Activated naive CD8-positive, alpha-beta T cell (primary cell): ENCODE data around the gene USH2A.
"Not testable (repeated sequence)": the region's sequence is repeated elsewhere in the genome, so short reads cannot be mapped to it uniquely, and the experiment has no call there.

Source experiments
- H3K27ac Mint-ChIP-seq: one replicate; pipeline ENCODE4 v1.8.0; 2021; ENCODE audit warnings: mixed read lengths
- H3K27me3 Mint-ChIP-seq: one replicate; pipeline ENCODE4 v1.8.0; 2021; ENCODE audit warnings: mixed read lengths
- H3K36me3 Mint-ChIP-seq: one replicate; pipeline ENCODE4 v1.8.0; 2021; ENCODE audit warnings: mixed read lengths
- H3K4me1 Mint-ChIP-seq: one replicate; pipeline ENCODE4 v1.8.0; 2021; ENCODE audit warnings: low read depth, mixed read lengths
- H3K4me3 Mint-ChIP-seq: one replicate; pipeline ENCODE4 v1.8.0; 2021; ENCODE audit warnings: mild to moderate bottlenecking, mixed read lengths
- H3K9me3 Mint-ChIP-seq: one replicate; pipeline ENCODE4 v1.8.0; 2021; ENCODE audit warnings: low read depth, mixed read lengths

Gene USH2A

GRCh38 chr1:216014086-216014485 lies 409.2 kb downstream of the USH2A start:
- H3K27ac Mint-ChIP-seq, result no peak overlapping the region

GRCh38 chr1:216009456-216009855 lies 413.8 kb downstream of the USH2A start:
- not testable (repeated sequence) for H3K36me3 Mint-ChIP-seq, H3K4me1 Mint-ChIP-seq, H3K27me3 Mint-ChIP-seq, H3K4me3 Mint-ChIP-seq, H3K27ac Mint-ChIP-seq, H3K9me3 Mint-ChIP-seq

More at GRCh38 chr1:216014086-216014485, 409.2 kb downstream of the USH2A start:
- H3K4me1 Mint-ChIP-seq, result no peaks in the 10 kb centered on the region
- H3K27me3 Mint-ChIP-seq, result no peaks in the 10 kb centered on the region
- H3K4me3 Mint-ChIP-seq, result no peak overlapping the region
- no peaks in the 10 kb centered on the region for H3K36me3 Mint-ChIP-seq
- H3K9me3 Mint-ChIP-seq, result peaks cover 7% of the 10 kb centered on the region

- Mint-ChIP-seq H3K36me3 (no peaks in the 10 kb centered on the region), H3K4me1 (no peaks in the 10 kb centered on the region), H3K9me3 (peaks cover 5% of the 10 kb centered on the region), H3K4me3 (no peak overlapping the region), H3K27ac (no peak overlapping the region), H3K27me3 (no peaks in the 10 kb centered on the region)
These were observed 417.3 kb downstream of the USH2A start for GRCh38 chr1:216005916-216006315.

GRCh38 chr1:215992620-215993019 lies 430.6 kb downstream of the USH2A start:
- no peaks in the 10 kb centered on the region for H3K36me3 Mint-ChIP-seq
- H3K4me3 Mint-ChIP-seq, result no peak overlapping the region
- no peaks in the 10 kb centered on the region for H3K4me1 Mint-ChIP-seq

GRCh38 chr1:215987092-215987875 lies 436.0 kb downstream of the USH2A start:
- Mint-ChIP-seq H3K9me3 (peaks cover 4% of the 10 kb centered on the region), H3K36me3 (no peaks in the 10 kb centered on the region), H3K27ac (no peak overlapping the region), H3K27me3 (no peaks in the 10 kb centered on the region), H3K4me1 (no peaks in the 10 kb centered on the region), H3K4me3 (no peak overlapping the region)

More at GRCh38 chr1:215992620-215993019, 430.6 kb downstream of the USH2A start:
- Mint-ChIP-seq H3K27me3 (no peaks in the 10 kb centered on the region), H3K27ac (no peak overlapping the region), H3K9me3 (peaks cover 4% of the 10 kb centered on the region)

- no peak overlapping the region for H3K27ac Mint-ChIP-seq
- no peaks in the 10 kb centered on the region for H3K27me3 Mint-ChIP-seq
- H3K4me3 Mint-ChIP-seq, result no peak overlapping the region
- peaks cover 12% of the 10 kb centered on the region for H3K9me3 Mint-ChIP-seq
- no peaks in the 10 kb centered on the region for H3K36me3 Mint-ChIP-seq
- H3K4me1 Mint-ChIP-seq, result no peaks in the 10 kb centered on the region
These were observed 436.8 kb downstream of the USH2A start for GRCh38 chr1:215986401-215986800.

GRCh38 chr1:215983680-215984079 lies 439.6 kb downstream of the USH2A start:
- H3K4me3 Mint-ChIP-seq, result no peak overlapping the region
- no peak overlapping the region for H3K27ac Mint-ChIP-seq
- no peaks in the 10 kb centered on the region for H3K36me3 Mint-ChIP-seq
- no peaks in the 10 kb centered on the region for H3K4me1 Mint-ChIP-seq
- peaks cover 17% of the 10 kb centered on the region for H3K9me3 Mint-ChIP-seq
- H3K27me3 Mint-ChIP-seq, result no peaks in the 10 kb centered on the region

GRCh38 chr1:215971793-215972441 lies 451.3 kb downstream of the USH2A start:
- Mint-ChIP-seq H3K36me3 (no peaks in the 10 kb centered on the region), H3K27ac (no peak overlapping the region), H3K27me3 (no peaks in the 10 kb centered on the region), H3K9me3 (peaks cover 10% of the 10 kb centered on the region), H3K4me3 (no peak overlapping the region), H3K4me1 (no peaks in the 10 kb centered on the region)

GRCh38 chr1:215970406-215970805 lies 452.8 kb downstream of the USH2A start:
- Mint-ChIP-seq H3K27ac (no peak overlapping the region), H3K4me1 (no peaks in the 10 kb centered on the region), H3K36me3 (no peaks in the 10 kb centered on the region), H3K4me3 (no peak overlapping the region), H3K9me3 (peaks cover 3% of the 10 kb centered on the region), H3K27me3 (no peaks in the 10 kb centered on the region)

- H3K27ac Mint-ChIP-seq, result no peak overlapping the region
- no peaks in the 10 kb centered on the region for H3K27me3 Mint-ChIP-seq
- peaks cover 3% of the 10 kb centered on the region for H3K9me3 Mint-ChIP-seq
- no peak overlapping the region for H3K4me3 Mint-ChIP-seq
- no peaks in the 10 kb centered on the region for H3K36me3 Mint-ChIP-seq
- no peaks in the 10 kb centered on the region for H3K4me1 Mint-ChIP-seq
These were observed 459.6 kb downstream of the USH2A start for GRCh38 chr1:215963621-215964020.

GRCh38 chr1:215963040-215963439 lies 460.2 kb downstream of the USH2A start:
- Mint-ChIP-seq H3K27ac (no peak overlapping the region), H3K36me3 (no peaks in the 10 kb centered on the region), H3K4me1 (no peaks in the 10 kb centered on the region), H3K9me3 (peaks cover 3% of the 10 kb centered on the region), H3K4me3 (no peak overlapping the region), H3K27me3 (no peaks in the 10 kb centered on the region)

GRCh38 chr1:215958841-215959240 lies 464.4 kb downstream of the USH2A start:
- Mint-ChIP-seq H3K9me3 (peaks cover 3% of the 10 kb centered on the region), H3K27ac (no peak overlapping the region), H3K36me3 (no peaks in the 10 kb centered on the region), H3K27me3 (no peaks in the 10 kb centered on the region), H3K4me1 (no peaks in the 10 kb centered on the region), H3K4me3 (no peak overlapping the region)

GRCh38 chr1:215957663-215958062 lies 465.6 kb downstream of the USH2A start:
- H3K4me1 Mint-ChIP-seq, result no peaks in the 10 kb centered on the region
- H3K4me3 Mint-ChIP-seq, result no peak overlapping the region
- no peak overlapping the region for H3K27ac Mint-ChIP-seq
- peaks cover 3% of the 10 kb centered on the region for H3K9me3 Mint-ChIP-seq
- no peaks in the 10 kb centered on the region for H3K27me3 Mint-ChIP-seq
- no peaks in the 10 kb centered on the region for H3K36me3 Mint-ChIP-seq

- Mint-ChIP-seq H3K27me3 (no peaks in the 10 kb centered on the region), H3K27ac (no peak overlapping the region), H3K9me3 (peaks cover 4% of the 10 kb centered on the region), H3K36me3 (no peaks in the 10 kb centered on the region), H3K4me1 (no peaks in the 10 kb centered on the region), H3K4me3 (no peak overlapping the region)
These were observed 490.7 kb downstream of the USH2A start for GRCh38 chr1:215932558-215932957.

GRCh38 chr1:215926670-215927069 lies 496.6 kb downstream of the USH2A start:
- H3K27me3 Mint-ChIP-seq, result no peaks in the 10 kb centered on the region
- H3K36me3 Mint-ChIP-seq, result no peaks in the 10 kb centered on the region
- H3K9me3 Mint-ChIP-seq, result peaks cover 8% of the 10 kb centered on the region
- no peak overlapping the region for H3K27ac Mint-ChIP-seq
- no peaks in the 10 kb centered on the region for H3K4me1 Mint-ChIP-seq
- no peak overlapping the region for H3K4me3 Mint-ChIP-seq
